ENCODE data around the gene MKRN1.
A peak's percentile ranks its signal among the peaks of the same experiment; 100 is the strongest.

The MKRN1 gene

GRCh38 chr7:140485500-140486265, 6.4 kb upstream of the MKRN1 start:
- no peak for DNase-seq
- Histone ChIP-seq H3K27ac (ENCODE audit: insufficient read depth, low read length, poor library complexity, severe bottlenecking) (no peak overlapping the region), H3K4me1 (ENCODE audit: control insufficient read depth, insufficient read depth, low read length, poor library complexity, severe bottlenecking) (no peaks in the 10 kb centered on the region), H3K4me3 (ENCODE audit: insufficient read depth, low read depth, low read length, poor library complexity, severe bottlenecking) (no peak overlapping the region), H3K36me3 (ENCODE audit: control insufficient read depth, insufficient read depth, low read length) (no peaks in the 10 kb centered on the region), H3K9me3 (ENCODE audit: control insufficient read depth, low read length) (no peaks in the 10 kb centered on the region), H3K27me3 (replicated peaks; ENCODE audit: control insufficient read depth, insufficient read depth, low read length, poor library complexity, severe bottlenecking) (no peaks in the 10 kb centered on the region)

DNA sequence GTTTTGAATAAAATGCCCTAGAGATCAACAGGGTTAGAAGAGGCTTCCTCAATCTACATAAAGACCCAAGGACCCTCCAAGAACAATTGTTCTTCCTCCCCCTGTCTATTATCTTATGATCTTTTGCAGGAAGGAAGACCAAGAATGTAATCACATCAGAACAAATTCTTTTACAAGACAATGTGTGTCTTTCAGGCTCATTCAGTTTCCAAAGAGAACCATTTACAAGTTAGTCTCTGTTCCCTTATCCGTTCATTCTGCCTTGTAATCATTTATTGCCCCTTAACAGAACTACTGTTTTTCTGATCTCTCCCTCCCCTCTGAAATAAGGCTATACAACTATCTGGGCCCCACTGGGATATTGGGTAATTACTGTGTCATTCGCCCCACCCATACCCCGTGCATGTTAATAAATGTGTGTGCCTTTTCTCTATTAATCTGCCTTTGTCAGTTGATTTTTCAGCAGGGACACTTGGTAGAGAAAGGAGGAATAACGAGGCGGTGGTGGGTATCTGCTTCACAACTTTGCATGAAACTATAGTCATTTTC, 5.7 kb upstream of the MKRN1 start:
- Histone ChIP-seq H3K36me3 (ENCODE audit: control insufficient read depth, insufficient read depth, low read length) (no peaks in the 10 kb centered on the region), H3K4me1 (ENCODE audit: control insufficient read depth, insufficient read depth, low read length, poor library complexity, severe bottlenecking) (no peaks in the 10 kb centered on the region), H3K9me3 (ENCODE audit: control insufficient read depth, low read length) (no peaks in the 10 kb centered on the region), H3K27ac (ENCODE audit: insufficient read depth, low read length, poor library complexity, severe bottlenecking) (no peak overlapping the region), H3K4me3 (ENCODE audit: insufficient read depth, low read depth, low read length, poor library complexity, severe bottlenecking) (no peak overlapping the region), H3K27me3 (replicated peaks; ENCODE audit: control insufficient read depth, insufficient read depth, low read length, poor library complexity, severe bottlenecking) (no peaks in the 10 kb centered on the region)
- no peak for DNase-seq

DNA sequence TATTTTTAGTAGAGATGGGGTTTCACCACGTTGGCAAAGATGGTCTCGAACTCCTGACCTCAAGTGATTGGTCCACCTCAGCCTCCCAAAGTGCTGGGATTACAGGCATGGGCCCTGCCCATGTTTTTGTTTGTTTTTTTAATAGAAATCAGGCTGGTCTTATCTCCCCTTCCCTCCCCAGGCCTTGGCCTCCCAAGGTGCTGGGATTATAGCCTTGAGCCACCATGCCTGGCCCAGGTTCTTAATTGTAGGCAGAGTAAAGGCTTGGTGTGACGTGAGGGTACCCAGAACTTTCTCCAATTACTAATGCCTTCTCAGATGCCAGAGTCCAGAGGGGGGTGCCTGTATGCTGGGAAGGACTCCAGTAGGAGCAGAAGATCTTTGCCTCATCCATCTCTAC, 5.2 kb upstream of the MKRN1 start:
- DNase-seq: no peak
- no peaks in the 10 kb centered on the region for H3K36me3 ChIP-seq (ENCODE audit: control insufficient read depth, insufficient read depth, low read length)

DNA sequence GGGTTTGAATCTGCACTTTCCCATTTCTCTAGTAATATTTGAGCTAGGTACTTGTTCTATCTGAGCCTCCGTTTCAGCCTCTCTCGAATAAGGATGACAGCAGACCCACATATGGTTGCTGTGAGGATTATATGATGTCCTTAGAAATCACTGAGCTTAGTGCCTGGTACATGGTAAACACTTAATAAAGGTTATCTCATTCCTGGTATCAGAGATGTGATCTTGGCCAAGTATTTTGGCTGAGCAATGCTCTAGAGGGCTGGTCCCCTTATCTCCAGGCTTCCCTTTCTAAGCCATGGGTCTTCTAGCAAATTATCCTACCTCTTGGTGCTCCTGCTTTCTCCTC, 407 bp upstream of the MKRN1 start:
- no peak for DNase-seq
- Histone ChIP-seq H3K36me3 (ENCODE audit: control insufficient read depth, insufficient read depth, low read length) (no peaks in the 10 kb centered on the region), H3K4me3 (ENCODE audit: insufficient read depth, low read depth, low read length, poor library complexity, severe bottlenecking) (peak overlapping the region; percentile 91), H3K27me3 (replicated peaks; ENCODE audit: control insufficient read depth, insufficient read depth, low read length, poor library complexity, severe bottlenecking) (no peaks in the 10 kb centered on the region), H3K9me3 (ENCODE audit: control insufficient read depth, low read length) (no peaks in the 10 kb centered on the region), H3K4me1 (ENCODE audit: control insufficient read depth, insufficient read depth, low read length, poor library complexity, severe bottlenecking) (peaks cover 15% of the 10 kb centered on the region), H3K27ac (ENCODE audit: insufficient read depth, low read length, poor library complexity, severe bottlenecking) (peak overlapping the region; percentile 73)

More for the DNA sequence above, 5.2 kb upstream of the MKRN1 start:
- Histone ChIP-seq H3K27ac (ENCODE audit: insufficient read depth, low read length, poor library complexity, severe bottlenecking) (no peak overlapping the region), H3K9me3 (ENCODE audit: control insufficient read depth, low read length) (no peaks in the 10 kb centered on the region), H3K4me1 (ENCODE audit: control insufficient read depth, insufficient read depth, low read length, poor library complexity, severe bottlenecking) (peaks cover 3% of the 10 kb centered on the region), H3K4me3 (ENCODE audit: insufficient read depth, low read depth, low read length, poor library complexity, severe bottlenecking) (no peak overlapping the region), H3K27me3 (replicated peaks; ENCODE audit: control insufficient read depth, insufficient read depth, low read length, poor library complexity, severe bottlenecking) (no peaks in the 10 kb centered on the region)

DNA sequence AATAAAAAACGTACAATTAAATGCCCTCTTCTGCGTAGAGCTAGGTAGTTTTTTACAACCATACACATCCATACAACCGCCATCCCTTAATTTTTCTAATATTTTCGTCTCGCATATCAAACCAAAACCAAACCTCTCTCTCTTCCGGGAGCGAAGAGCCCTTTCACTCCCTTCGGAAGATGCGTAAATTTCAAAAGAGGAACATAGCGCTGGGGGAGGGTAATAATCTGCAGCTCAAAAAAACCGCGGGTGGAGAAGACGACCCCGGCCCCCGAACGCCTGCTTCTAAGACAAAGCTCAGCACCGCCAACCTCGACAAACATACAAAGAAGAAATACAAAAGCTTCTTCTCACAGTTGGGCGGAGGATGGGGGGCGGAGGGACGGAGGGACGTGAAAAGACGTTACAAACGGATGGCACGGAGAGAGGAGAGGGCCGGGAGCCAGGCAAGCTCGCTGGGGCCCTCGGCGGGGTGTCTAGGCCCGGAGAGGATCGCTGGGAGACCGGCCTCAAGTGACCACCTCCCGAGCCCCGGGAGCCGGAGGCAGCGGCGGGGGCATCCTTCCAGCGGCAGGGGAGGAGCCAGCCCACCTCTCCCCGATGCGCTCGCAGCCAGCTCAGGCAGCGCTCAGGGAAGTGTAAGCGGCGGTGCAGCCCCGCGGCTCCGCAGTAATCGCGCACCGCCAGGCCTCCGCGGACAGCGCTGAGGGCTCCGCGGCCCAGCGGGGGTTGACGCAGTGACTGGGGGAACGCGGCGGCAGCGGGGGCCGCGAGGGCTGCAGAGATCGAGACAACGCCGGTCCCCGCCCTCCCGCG, 851 bp downstream of the MKRN1 start:
- Histone ChIP-seq H3K27ac (ENCODE audit: insufficient read depth, low read length, poor library complexity, severe bottlenecking) (peak overlapping the region; percentile 73), H3K27me3 (replicated peaks; ENCODE audit: control insufficient read depth, insufficient read depth, low read length, poor library complexity, severe bottlenecking) (no peaks in the 10 kb centered on the region), H3K36me3 (ENCODE audit: control insufficient read depth, insufficient read depth, low read length) (no peaks in the 10 kb centered on the region), H3K9me3 (ENCODE audit: control insufficient read depth, low read length) (no peaks in the 10 kb centered on the region), H3K4me3 (ENCODE audit: insufficient read depth, low read depth, low read length, poor library complexity, severe bottlenecking) (peak overlapping the region; percentile 91), H3K4me1 (ENCODE audit: control insufficient read depth, insufficient read depth, low read length, poor library complexity, severe bottlenecking) (peaks cover 15% of the 10 kb centered on the region)
- peak in 1 of 3 donors; percentile 1 for DNase-seq

- Histone ChIP-seq H3K36me3 (ENCODE audit: control insufficient read depth, insufficient read depth, low read length) (no peaks in the 10 kb centered on the region), H3K27ac (ENCODE audit: insufficient read depth, low read length, poor library complexity, severe bottlenecking) (peak overlapping the region; percentile 73), H3K9me3 (ENCODE audit: control insufficient read depth, low read length) (no peaks in the 10 kb centered on the region), H3K27me3 (replicated peaks; ENCODE audit: control insufficient read depth, insufficient read depth, low read length, poor library complexity, severe bottlenecking) (no peaks in the 10 kb centered on the region), H3K4me1 (ENCODE audit: control insufficient read depth, insufficient read depth, low read length, poor library complexity, severe bottlenecking) (peaks cover 15% of the 10 kb centered on the region), H3K4me3 (ENCODE audit: insufficient read depth, low read depth, low read length, poor library complexity, severe bottlenecking) (peak overlapping the region; percentile 33)
- DNase-seq: no peak
Observed at GRCh38 chr7:140476698-140477261, 2.5 kb downstream of the MKRN1 start.

DNA sequence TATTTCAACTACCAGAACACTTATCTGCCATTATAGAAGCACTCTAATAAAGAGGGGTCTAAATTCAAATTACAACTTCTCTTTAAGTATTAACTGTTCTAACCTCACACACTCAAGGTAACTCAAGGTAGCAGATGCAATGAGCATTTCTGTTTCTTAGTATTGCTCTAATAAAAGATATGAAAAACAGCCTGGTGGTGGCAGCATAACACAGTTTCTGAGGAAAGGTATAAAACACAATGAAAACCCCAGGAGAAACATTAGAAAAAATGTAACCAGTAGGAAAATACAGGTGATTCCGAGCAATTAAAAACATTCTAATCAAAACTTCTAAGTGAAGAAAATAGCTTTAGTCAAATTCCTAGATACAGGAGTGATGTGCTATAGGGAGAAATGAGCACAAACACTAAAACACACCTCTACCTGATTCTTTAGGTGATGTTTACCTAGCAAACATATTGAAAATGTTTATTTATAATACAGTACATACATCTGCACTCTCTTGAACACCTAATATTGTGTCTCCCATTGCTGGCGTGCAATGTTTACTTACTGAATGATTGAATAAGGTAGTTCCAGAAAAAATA, 3.5 kb downstream of the MKRN1 start:
- DNase-seq: peak in 1 of 3 donors; percentile 41
- no peaks in the 10 kb centered on the region for H3K9me3 ChIP-seq (ENCODE audit: control insufficient read depth, low read length)
- H3K27me3 ChIP-seq (replicated peaks; ENCODE audit: control insufficient read depth, insufficient read depth, low read length, poor library complexity, severe bottlenecking): no peaks in the 10 kb centered on the region
- H3K4me1 ChIP-seq (ENCODE audit: control insufficient read depth, insufficient read depth, low read length, poor library complexity, severe bottlenecking): peaks cover 15% of the 10 kb centered on the region
- H3K36me3 ChIP-seq (ENCODE audit: control insufficient read depth, insufficient read depth, low read length): peaks cover 6% of the 10 kb centered on the region
- peak overlapping the region; percentile 73 for H3K27ac ChIP-seq (ENCODE audit: insufficient read depth, low read length, poor library complexity, severe bottlenecking)
- no peak overlapping the region for H3K4me3 ChIP-seq (ENCODE audit: insufficient read depth, low read depth, low read length, poor library complexity, severe bottlenecking)

- Histone ChIP-seq H3K4me3 (ENCODE audit: insufficient read depth, low read depth, low read length, poor library complexity, severe bottlenecking) (no peak overlapping the region), H3K9me3 (ENCODE audit: control insufficient read depth, low read length) (no peaks in the 10 kb centered on the region), H3K27me3 (replicated peaks; ENCODE audit: control insufficient read depth, insufficient read depth, low read length, poor library complexity, severe bottlenecking) (no peaks in the 10 kb centered on the region), H3K4me1 (ENCODE audit: control insufficient read depth, insufficient read depth, low read length, poor library complexity, severe bottlenecking) (no peaks in the 10 kb centered on the region), H3K36me3 (ENCODE audit: control insufficient read depth, insufficient read depth, low read length) (peaks cover 66% of the 10 kb centered on the region), H3K27ac (ENCODE audit: insufficient read depth, low read length, poor library complexity, severe bottlenecking) (no peak overlapping the region)
- DNase-seq: no peak
Observed at GRCh38 chr7:140463111-140463510, 16.2 kb downstream of the MKRN1 start.

GRCh38 chr7:140458916-140459315, 20.4 kb downstream of the MKRN1 start:
- Histone ChIP-seq H3K27me3 (replicated peaks; ENCODE audit: control insufficient read depth, insufficient read depth, low read length, poor library complexity, severe bottlenecking) (no peaks in the 10 kb centered on the region), H3K9me3 (ENCODE audit: control insufficient read depth, low read length) (no peaks in the 10 kb centered on the region), H3K27ac (ENCODE audit: insufficient read depth, low read length, poor library complexity, severe bottlenecking) (no peak overlapping the region), H3K4me3 (ENCODE audit: insufficient read depth, low read depth, low read length, poor library complexity, severe bottlenecking) (no peak overlapping the region), H3K36me3 (ENCODE audit: control insufficient read depth, insufficient read depth, low read length) (peaks cover 56% of the 10 kb centered on the region), H3K4me1 (ENCODE audit: control insufficient read depth, insufficient read depth, low read length, poor library complexity, severe bottlenecking) (no peaks in the 10 kb centered on the region)
- DNase-seq: no peak

All from effector memory CD4-positive, alpha-beta T cell (primary cell).